D721Med (cell line): ENCODE data around the gene ARL4D.

Experiments
- DNase-seq: peaks from one replicate; pipeline ENCODE4 v3.0.0; 2011; ENCODE audit warnings: low spot score; ENCODE audit not compliant: insufficient read length
- FAIRE-seq: peaks from 2 replicates; lab custom pipeline; 2011; peaks lifted over from hg19 to GRCh38; lab: Jason Lieb, UNC
- TF ChIP-seq, protein P1 (sequence below): IDR thresholded peaks from 2 replicates; pipeline ENCODE4 v1.5.1; 2012; ENCODE audit warnings: mild to moderate bottlenecking, control low read depth; ENCODE audit not compliant: insufficient read depth; ENCODE audit errors: missing control alignments

ARL4D gene

DNA sequence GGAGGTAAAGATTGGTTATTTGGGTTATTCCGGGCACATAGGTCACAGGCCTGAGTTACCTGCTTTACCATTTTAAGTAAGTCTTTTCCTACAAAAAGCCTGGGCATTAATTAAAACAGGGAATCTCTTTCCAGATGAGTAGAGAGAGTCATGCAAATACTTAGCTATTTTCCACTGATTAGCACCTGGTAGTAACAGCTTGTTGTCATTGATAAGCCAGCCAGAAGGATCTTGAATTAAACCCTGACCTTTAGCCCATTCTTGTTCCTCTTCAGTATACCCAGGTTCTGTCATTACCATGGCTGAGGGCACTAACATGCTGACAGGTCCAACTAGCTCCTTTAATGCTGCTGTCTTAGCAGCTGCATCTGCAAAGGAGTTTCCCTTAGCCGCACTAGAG lies 44.4 kb upstream of the ARL4D start:
- TF ChIP-seq, protein P1, sequence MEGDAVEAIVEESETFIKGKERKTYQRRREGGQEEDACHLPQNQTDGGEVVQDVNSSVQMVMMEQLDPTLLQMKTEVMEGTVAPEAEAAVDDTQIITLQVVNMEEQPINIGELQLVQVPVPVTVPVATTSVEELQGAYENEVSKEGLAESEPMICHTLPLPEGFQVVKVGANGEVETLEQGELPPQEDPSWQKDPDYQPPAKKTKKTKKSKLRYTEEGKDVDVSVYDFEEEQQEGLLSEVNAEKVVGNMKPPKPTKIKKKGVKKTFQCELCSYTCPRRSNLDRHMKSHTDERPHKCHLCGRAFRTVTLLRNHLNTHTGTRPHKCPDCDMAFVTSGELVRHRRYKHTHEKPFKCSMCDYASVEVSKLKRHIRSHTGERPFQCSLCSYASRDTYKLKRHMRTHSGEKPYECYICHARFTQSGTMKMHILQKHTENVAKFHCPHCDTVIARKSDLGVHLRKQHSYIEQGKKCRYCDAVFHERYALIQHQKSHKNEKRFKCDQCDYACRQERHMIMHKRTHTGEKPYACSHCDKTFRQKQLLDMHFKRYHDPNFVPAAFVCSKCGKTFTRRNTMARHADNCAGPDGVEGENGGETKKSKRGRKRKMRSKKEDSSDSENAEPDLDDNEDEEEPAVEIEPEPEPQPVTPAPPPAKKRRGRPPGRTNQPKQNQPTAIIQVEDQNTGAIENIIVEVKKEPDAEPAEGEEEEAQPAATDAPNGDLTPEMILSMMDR, result no peak
- DNase-seq (no peak), FAIRE-seq (no peak)

DNA sequence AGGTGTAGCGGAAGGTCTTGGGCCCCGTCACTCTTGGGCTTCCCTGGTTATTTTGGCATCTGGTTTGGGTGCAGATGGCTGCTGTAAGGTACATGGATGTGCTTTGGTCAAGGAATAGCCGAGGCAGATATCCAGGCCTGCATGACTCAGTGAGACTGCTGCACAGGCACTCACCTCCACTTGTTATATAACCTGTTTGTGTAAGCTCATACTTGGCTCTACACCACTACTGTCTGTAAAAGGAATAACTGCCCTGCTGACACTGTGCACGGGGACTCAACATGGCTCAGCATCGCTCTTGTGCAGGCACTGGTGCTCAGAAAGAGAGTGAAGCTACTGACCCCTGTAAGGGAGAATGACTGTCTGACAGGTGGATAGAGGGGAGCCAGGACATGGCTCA lies 42.3 kb upstream of the ARL4D start:
- FAIRE-seq, result no peak
- TF ChIP-seq, protein P1, result no peak
- no peak for DNase-seq

DNA sequence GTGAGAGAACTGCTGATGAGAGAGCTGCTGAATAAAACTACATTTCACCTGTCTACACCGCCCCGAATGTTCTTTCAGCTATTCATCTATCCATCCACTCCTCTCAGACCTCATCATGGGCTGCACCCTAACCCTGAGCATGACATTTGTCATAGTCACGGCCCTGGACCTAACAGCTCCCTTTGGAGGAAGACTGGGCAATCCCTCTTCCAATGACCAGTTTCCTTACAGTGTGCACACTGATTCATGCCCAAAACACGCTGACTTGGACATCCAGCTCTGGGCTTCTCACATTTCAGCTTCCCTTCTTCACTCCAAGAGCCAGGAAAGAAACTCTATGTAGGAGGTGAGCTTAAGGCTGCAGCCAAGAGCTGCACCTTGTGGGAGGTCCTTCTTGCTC lies 41.8 kb upstream of the ARL4D start:
- DNase-seq (no peak), FAIRE-seq (no peak)
- TF ChIP-seq, protein P1, result no peak

DNA sequence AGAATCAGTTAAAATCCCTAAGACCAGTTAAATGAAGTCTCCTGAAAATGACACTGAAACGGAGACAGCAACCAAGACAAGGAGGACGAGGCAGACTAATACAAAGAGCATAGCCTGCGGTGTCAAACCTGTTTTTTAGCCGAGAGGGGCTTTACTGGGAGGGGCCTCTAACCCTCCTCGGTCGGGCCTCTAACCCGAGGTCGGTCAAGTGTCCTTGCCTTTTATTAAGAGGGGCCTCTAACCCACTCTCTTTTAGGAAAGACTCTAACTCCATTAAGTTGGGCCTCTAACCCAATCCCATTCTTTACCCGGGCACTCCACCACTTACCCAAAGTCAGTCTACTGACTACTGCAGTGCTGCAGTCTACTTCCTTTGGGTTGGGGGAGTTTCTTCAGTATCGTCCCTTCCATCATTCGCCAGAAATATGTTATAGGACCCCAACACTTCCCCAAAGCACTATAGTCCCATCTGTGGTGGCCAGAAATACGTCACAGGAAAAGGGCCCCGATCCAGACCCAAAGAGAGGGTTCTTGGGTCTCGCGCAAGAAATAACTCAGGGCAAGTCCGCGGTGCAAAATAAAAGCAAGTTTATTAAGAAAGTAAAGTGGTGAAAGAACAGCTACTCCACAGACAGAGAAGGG lies 39.2 kb upstream of the ARL4D start:
- FAIRE-seq (no peak), DNase-seq (no peak)
- TF ChIP-seq, protein P1, result no peak

GRCh38 chr17:43360376-43360738 lies 38.4 kb upstream of the ARL4D start:
- FAIRE-seq (no peak), DNase-seq (no peak)
- TF ChIP-seq, protein P1, result no peak

- FAIRE-seq, result no peak
- TF ChIP-seq, protein P1, result no peak
- no peak for DNase-seq
Observed at GRCh38 chr17:43360739-43361505, 37.9 kb upstream of the ARL4D start.

DNA sequence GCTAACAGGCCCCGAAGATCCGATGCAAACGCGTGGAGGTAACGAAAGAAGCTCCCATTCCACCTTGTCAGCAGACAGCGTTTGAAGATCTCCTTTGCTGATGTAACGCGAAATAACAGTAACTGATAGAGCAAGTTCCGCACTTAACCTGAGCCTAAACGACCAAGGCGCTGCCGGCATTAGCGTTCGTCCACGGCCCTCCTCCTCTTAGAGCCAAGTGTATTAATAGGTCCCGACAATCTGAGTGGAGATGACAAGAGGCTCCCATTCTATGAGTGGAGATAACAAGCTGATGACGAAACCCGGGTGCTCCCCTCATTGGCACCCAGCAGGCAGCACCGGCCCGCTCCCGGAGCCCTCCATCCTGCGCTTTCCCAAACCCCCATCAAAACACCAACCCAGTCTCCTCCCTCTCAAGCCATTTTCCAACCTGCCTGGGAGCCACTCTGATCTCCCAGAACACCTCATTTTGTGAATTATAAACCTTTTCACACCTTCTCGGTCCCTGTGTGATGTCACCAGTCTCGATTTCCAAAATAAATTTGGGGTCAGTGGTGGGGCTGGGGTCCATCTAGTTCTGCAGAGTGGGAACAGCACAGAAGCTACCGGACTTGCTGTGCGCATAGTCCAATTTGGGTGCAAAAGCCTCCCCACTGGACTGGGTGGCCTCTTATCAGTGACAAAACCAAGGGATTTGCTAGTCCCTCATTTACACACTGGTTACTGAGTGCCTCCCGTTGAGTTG lies 35.4 kb upstream of the ARL4D start:
- DNase-seq (no peak), FAIRE-seq (no peak)
- TF ChIP-seq, protein P1, result no peak
